HepG2 (cell line): ENCODE results near the gene LIPC. TPM values are rescaled to one million over a fixed set of nuclear protein-coding genes. Genes with fewer than 3 reads are reported as not detected.

Source experiments
- HDAC2 ChIP-seq: sonication (generic); formaldehyde crosslinking; IDR thresholded peaks from 2 replicates; pipeline ENCODE4 v1.4.0; 2020; ENCODE audit warnings: missing genetic modification reagents
- KLF11 ChIP-seq: IDR thresholded peaks from 2 replicates; pipeline ENCODE4 v1.6.1; 2016; ENCODE audit warnings: missing compliant biosample characterization
- SMYD3 ChIP-seq: sonication (generic); formaldehyde crosslinking; IDR thresholded peaks from 2 replicates; pipeline ENCODE4 v1.8.1; 2023; ENCODE audit warnings: mild to moderate bottlenecking, missing genetic modification reagents
- ZNF335 ChIP-seq: sonication (generic); formaldehyde crosslinking; IDR thresholded peaks from 2 replicates; pipeline ENCODE4 v1.4.0; 2020; ENCODE audit warnings: missing genetic modification reagents
- polyA plus RNA-seq, 8 experiments: library from polyadenylated mRNA; depleted of rRNA in 3 of 8; stranded (reverse) in 7 of 8; unstranded in 1 of 8; fragments of >200 nt; fragmentation: Illumina TruSeq in 4 of 8; extraction: Trizol in 4 of 8; gene quantifications; 2 replicates each; pipeline versions ENCODE4 v1.2.1 to v1.2.3, GENCODE V29; 2011 to 2016; ENCODE audit warnings: low read depth in 4 of 8, missing spikeins in 1 of 8, mixed read lengths in 1 of 8; ENCODE audit not compliant: insufficient read depth in 1 of 8
- total RNA-seq, 5 experiments: library from RNA; depleted of rRNA; stranded (reverse); fragments of >200 nt; fragmentation: Illumina TruSeq; extraction: Trizol; gene quantifications; 2 replicates each; pipeline ENCODE4 v1.2.3, GENCODE V29; 2016; ENCODE audit warnings: low read depth in 1 of 5
- TF ChIP-seq, protein P1 (sequence below): sonication (generic); formaldehyde crosslinking; IDR thresholded peaks from 2 replicates; pipeline ENCODE4 v1.5.0; 2020; ENCODE audit warnings: missing genetic modification reagents
- TF ChIP-seq, protein P2 (sequence below): sonication (generic); formaldehyde crosslinking; IDR thresholded peaks from 2 replicates; pipeline ENCODE4 v1.8.1; 2023; ENCODE audit warnings: mild to moderate bottlenecking, inconsistent platforms, moderate library complexity, missing genetic modification reagents, borderline replicate concordance
- TF ChIP-seq, protein P3 (sequence below): sonication (generic); formaldehyde crosslinking; IDR thresholded peaks from 2 replicates; pipeline ENCODE4 v1.8.1; 2022; ENCODE audit warnings: mild to moderate bottlenecking, missing genetic modification reagents
- TF ChIP-seq, protein P4 (sequence below): sonication (generic); formaldehyde crosslinking; IDR thresholded peaks from 2 replicates; pipeline ENCODE4 v1.8.0; 2022; ENCODE audit warnings: mild to moderate bottlenecking, missing genetic modification reagents; ENCODE audit not compliant: insufficient replicate concordance
- TF ChIP-seq, protein P5 (sequence below): sonication (generic); formaldehyde crosslinking; conservative IDR thresholded peaks from 2 replicates; pipeline ENCODE4 v1.8.0; 2022; ENCODE audit warnings: low read depth, missing genetic modification reagents

The LIPC gene
- total and polyA plus RNA-seq, 2 of the 13 experiments (the other 11 are each of a cell fraction or from before 2014, with no cell fraction given): 26.0 to 38.0 TPM

DNA sequence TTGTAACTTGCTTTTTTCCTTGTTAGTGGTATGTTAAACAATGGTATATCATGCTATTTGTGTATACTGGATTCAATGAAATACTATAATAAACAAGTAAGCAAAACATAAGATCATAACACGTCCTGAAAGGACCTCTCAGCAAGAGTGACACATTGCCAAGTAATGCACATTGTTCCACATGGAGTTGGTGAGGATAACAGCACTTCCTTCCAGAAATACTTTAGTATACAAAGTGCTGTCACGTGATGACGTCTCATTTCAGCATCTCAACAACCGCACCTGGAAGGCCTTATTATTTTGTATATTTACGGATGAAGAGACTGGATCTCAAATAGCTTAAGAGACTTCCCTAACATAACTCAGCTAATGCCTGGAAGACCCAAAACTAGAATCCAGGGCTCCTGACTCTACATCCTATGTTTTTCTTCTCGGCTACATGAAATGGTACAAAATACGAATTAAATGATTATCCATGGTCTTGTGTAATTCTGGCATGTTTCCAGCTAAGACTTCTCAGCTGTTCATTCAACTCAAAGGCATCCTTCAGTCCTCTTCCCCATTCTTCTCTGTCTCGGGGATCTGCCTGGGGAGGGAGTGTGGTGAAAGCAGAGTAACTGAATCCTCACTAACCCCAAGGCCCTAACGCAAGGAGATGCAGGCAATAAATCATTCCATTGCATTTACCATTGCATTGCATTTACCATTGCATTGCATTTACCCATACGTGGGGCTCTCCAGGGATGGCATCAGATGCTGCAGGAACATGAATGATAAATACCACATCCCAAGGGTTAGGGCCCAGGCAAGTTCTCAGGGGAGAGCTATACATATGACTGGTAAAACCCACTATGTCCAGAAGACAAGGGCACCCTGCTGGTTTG, 79.2 kb downstream of the LIPC start (continued):
- TF ChIP-seq, protein P1, sequence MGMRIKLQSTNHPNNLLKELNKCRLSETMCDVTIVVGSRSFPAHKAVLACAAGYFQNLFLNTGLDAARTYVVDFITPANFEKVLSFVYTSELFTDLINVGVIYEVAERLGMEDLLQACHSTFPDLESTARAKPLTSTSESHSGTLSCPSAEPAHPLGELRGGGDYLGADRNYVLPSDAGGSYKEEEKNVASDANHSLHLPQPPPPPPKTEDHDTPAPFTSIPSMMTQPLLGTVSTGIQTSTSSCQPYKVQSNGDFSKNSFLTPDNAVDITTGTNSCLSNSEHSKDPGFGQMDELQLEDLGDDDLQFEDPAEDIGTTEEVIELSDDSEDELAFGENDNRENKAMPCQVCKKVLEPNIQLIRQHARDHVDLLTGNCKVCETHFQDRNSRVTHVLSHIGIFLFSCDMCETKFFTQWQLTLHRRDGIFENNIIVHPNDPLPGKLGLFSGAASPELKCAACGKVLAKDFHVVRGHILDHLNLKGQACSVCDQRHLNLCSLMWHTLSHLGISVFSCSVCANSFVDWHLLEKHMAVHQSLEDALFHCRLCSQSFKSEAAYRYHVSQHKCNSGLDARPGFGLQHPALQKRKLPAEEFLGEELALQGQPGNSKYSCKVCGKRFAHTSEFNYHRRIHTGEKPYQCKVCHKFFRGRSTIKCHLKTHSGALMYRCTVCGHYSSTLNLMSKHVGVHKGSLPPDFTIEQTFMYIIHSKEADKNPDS (CRISPR knock-in tag): no peak
- TF ChIP-seq KLF11 (no peak), HDAC2 (CRISPR knock-in tag) (no peak), SMYD3 (CRISPR knock-in tag) (no peak), ZNF335 (CRISPR knock-in tag) (no peak)
- TF ChIP-seq, protein P2, sequence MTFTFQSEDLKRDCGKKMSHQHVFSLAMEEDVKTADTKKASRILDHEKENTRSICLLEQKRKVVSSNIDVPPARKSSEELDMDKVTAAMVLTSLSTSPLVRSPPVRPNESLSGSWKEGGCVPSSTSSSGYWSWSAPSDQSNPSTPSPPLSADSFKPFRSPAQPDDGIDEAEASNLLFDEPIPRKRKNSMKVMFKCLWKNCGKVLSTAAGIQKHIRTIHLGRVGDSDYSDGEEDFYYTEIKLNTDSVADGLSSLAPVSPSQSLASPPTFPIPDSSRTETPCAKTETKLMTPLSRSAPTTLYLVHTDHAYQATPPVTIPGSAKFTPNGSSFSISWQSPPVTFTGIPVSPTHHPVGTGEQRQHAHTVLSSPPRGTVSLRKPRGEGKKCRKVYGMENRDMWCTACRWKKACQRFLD (CRISPR knock-in tag): no peak
- TF ChIP-seq, protein P3, sequence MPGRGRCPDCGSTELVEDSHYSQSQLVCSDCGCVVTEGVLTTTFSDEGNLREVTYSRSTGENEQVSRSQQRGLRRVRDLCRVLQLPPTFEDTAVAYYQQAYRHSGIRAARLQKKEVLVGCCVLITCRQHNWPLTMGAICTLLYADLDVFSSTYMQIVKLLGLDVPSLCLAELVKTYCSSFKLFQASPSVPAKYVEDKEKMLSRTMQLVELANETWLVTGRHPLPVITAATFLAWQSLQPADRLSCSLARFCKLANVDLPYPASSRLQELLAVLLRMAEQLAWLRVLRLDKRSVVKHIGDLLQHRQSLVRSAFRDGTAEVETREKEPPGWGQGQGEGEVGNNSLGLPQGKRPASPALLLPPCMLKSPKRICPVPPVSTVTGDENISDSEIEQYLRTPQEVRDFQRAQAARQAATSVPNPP (CRISPR knock-in tag): no peak
- TF ChIP-seq, protein P4, sequence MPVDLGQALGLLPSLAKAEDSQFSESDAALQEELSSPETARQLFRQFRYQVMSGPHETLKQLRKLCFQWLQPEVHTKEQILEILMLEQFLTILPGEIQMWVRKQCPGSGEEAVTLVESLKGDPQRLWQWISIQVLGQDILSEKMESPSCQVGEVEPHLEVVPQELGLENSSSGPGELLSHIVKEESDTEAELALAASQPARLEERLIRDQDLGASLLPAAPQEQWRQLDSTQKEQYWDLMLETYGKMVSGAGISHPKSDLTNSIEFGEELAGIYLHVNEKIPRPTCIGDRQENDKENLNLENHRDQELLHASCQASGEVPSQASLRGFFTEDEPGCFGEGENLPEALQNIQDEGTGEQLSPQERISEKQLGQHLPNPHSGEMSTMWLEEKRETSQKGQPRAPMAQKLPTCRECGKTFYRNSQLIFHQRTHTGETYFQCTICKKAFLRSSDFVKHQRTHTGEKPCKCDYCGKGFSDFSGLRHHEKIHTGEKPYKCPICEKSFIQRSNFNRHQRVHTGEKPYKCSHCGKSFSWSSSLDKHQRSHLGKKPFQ: no peak
- TF ChIP-seq, protein P5, sequence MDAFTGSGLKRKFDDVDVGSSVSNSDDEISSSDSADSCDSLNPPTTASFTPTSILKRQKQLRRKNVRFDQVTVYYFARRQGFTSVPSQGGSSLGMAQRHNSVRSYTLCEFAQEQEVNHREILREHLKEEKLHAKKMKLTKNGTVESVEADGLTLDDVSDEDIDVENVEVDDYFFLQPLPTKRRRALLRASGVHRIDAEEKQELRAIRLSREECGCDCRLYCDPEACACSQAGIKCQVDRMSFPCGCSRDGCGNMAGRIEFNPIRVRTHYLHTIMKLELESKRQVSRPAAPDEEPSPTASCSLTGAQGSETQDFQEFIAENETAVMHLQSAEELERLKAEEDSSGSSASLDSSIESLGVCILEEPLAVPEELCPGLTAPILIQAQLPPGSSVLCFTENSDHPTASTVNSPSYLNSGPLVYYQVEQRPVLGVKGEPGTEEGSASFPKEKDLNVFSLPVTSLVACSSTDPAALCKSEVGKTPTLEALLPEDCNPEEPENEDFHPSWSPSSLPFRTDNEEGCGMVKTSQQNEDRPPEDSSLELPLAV (CRISPR knock-in tag): no peak
- TF ChIP-seq, all 625 proteins: peak for 0
